Measurements from ENCODE around the gene CBLIF.

The CBLIF gene

GRCh38 chr11:59814021-59814420 lies 31.3 kb downstream of the CBLIF start:
- no peaks in the 10 kb centered on the region for H3K9me3 ChIP-seq (ENCODE audit: control insufficient read depth, insufficient read depth, low read length)
- H3K4me1 ChIP-seq (ENCODE audit: control insufficient read depth, insufficient read depth, low read length), result peaks cover 51% of the 10 kb centered on the region
- peaks cover 4% of the 10 kb centered on the region; the same call in 1 of the 2 replicates for H3K36me3 ChIP-seq (ENCODE audit: control insufficient read depth, insufficient read depth, low read length)
- H3K9ac ChIP-seq (ENCODE audit: low read depth, low read length), result no peak overlapping the region
- H3K27ac ChIP-seq (ENCODE audit: low read depth, low read length), result peak overlapping the region; percentile 86
- H3K4me3 ChIP-seq (ENCODE audit: low read depth, low read length), result peak overlapping the region; percentile 59; the same call in 1 of the 2 replicates
- H3K27me3 ChIP-seq (ENCODE audit: control insufficient read depth, insufficient read depth, low read length), result no peaks in the 10 kb centered on the region

GRCh38 chr11:59813364-59813763 lies 31.9 kb downstream of the CBLIF start:
- H3K4me1 ChIP-seq (ENCODE audit: control insufficient read depth, insufficient read depth, low read length), result peaks cover 47% of the 10 kb centered on the region
- H3K36me3 ChIP-seq (ENCODE audit: control insufficient read depth, insufficient read depth, low read length), result peaks cover 10% of the 10 kb centered on the region
- no peak overlapping the region for H3K9ac ChIP-seq (ENCODE audit: low read depth, low read length)
- H3K9me3 ChIP-seq (ENCODE audit: control insufficient read depth, insufficient read depth, low read length), result no peaks in the 10 kb centered on the region
- no peaks in the 10 kb centered on the region for H3K27me3 ChIP-seq (ENCODE audit: control insufficient read depth, insufficient read depth, low read length)
- no peak overlapping the region for H3K27ac ChIP-seq (ENCODE audit: low read depth, low read length)
- H3K4me3 ChIP-seq (ENCODE audit: low read depth, low read length), result no peak overlapping the region

GRCh38 chr11:59812220-59812619 lies 33.1 kb downstream of the CBLIF start:
- no peak overlapping the region for H3K27ac ChIP-seq (ENCODE audit: low read depth, low read length)
- peaks cover 22% of the 10 kb centered on the region for H3K36me3 ChIP-seq (ENCODE audit: control insufficient read depth, insufficient read depth, low read length)
- H3K9me3 ChIP-seq (ENCODE audit: control insufficient read depth, insufficient read depth, low read length), result no peaks in the 10 kb centered on the region
- H3K27me3 ChIP-seq (ENCODE audit: control insufficient read depth, insufficient read depth, low read length), result no peaks in the 10 kb centered on the region
- H3K4me1 ChIP-seq (ENCODE audit: control insufficient read depth, insufficient read depth, low read length), result peaks cover 38% of the 10 kb centered on the region
- H3K4me3 ChIP-seq (ENCODE audit: low read depth, low read length), result no peak overlapping the region
- no peak overlapping the region for H3K9ac ChIP-seq (ENCODE audit: low read depth, low read length)

- Histone ChIP-seq H3K27ac (ENCODE audit: low read depth, low read length) (peak overlapping the region; percentile 86), H3K36me3 (ENCODE audit: control insufficient read depth, insufficient read depth, low read length) (peaks cover 35% of the 10 kb centered on the region), H3K9ac (ENCODE audit: low read depth, low read length) (peak overlapping the region; percentile 97), H3K4me1 (ENCODE audit: control insufficient read depth, insufficient read depth, low read length) (peaks cover 25% of the 10 kb centered on the region), H3K9me3 (ENCODE audit: control insufficient read depth, insufficient read depth, low read length) (no peaks in the 10 kb centered on the region), H3K27me3 (ENCODE audit: control insufficient read depth, insufficient read depth, low read length) (no peaks in the 10 kb centered on the region), H3K4me3 (ENCODE audit: low read depth, low read length) (peak overlapping the region; percentile 94)
Observed at GRCh38 chr11:59810911-59811259, 34.4 kb downstream of the CBLIF start.

- H3K4me3 ChIP-seq (ENCODE audit: low read depth, low read length), result peak within 1 kb of the TSS; percentile 94
- H3K9me3 ChIP-seq (ENCODE audit: control insufficient read depth, insufficient read depth, low read length), result no peaks in the 10 kb centered on the region
- peaks cover 40% of the 10 kb centered on the region for H3K36me3 ChIP-seq (ENCODE audit: control insufficient read depth, insufficient read depth, low read length)
- H3K4me1 ChIP-seq (ENCODE audit: control insufficient read depth, insufficient read depth, low read length), result peaks cover 25% of the 10 kb centered on the region
- H3K27ac ChIP-seq (ENCODE audit: low read depth, low read length), result peak within 1 kb of the TSS; percentile 86
- H3K9ac ChIP-seq (ENCODE audit: low read depth, low read length), result peak within 1 kb of the TSS; percentile 97
- no peaks in the 10 kb centered on the region for H3K27me3 ChIP-seq (ENCODE audit: control insufficient read depth, insufficient read depth, low read length)
Observed at GRCh38 chr11:59810189-59810910, 34.9 kb downstream of the CBLIF start, which contains the start of gene MRPL16. Gene MRPL16, minus strand, starts transcription at chr11:59810778. Its CDS starts 120 bp downstream, at chr11:59810658.

GRCh38 chr11:59807047-59807610 lies 38.2 kb downstream of the CBLIF start:
- no peak overlapping the region for H3K9ac ChIP-seq (ENCODE audit: low read depth, low read length)
- H3K36me3 ChIP-seq (ENCODE audit: control insufficient read depth, insufficient read depth, low read length), result peaks cover 62% of the 10 kb centered on the region
- no peaks in the 10 kb centered on the region for H3K9me3 ChIP-seq (ENCODE audit: control insufficient read depth, insufficient read depth, low read length)
- no peak overlapping the region for H3K27ac ChIP-seq (ENCODE audit: low read depth, low read length)
- H3K4me1 ChIP-seq (ENCODE audit: control insufficient read depth, insufficient read depth, low read length), result peaks cover 10% of the 10 kb centered on the region
- H3K27me3 ChIP-seq (ENCODE audit: control insufficient read depth, insufficient read depth, low read length), result no peaks in the 10 kb centered on the region
- H3K4me3 ChIP-seq (ENCODE audit: low read depth, low read length), result no peak overlapping the region

DNA sequence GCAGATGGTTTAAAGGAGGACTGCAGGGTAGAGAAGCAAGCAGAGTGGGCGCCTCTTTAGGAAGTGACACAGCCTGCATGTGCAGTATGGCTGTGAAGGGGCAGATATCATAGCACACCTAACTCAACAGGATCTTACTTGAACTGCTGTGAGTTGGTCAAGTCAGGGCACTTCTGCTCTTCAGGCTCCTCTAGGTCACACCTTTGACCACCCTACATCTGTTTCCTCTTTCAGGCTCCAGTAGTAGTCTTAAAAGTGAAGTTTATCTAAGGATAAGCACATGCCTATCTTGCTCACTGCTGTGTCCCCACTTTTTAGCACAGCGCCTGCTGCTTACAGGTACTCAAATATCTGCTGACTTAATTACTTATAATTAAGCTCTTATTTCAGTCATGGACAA lies 41.2 kb downstream of the CBLIF start:
- Histone ChIP-seq H3K27me3 (ENCODE audit: control insufficient read depth, insufficient read depth, low read length) (no peaks in the 10 kb centered on the region), H3K4me3 (ENCODE audit: low read depth, low read length) (no peak overlapping the region), H3K9me3 (ENCODE audit: control insufficient read depth, insufficient read depth, low read length) (no peaks in the 10 kb centered on the region), H3K27ac (ENCODE audit: low read depth, low read length) (no peak overlapping the region), H3K36me3 (ENCODE audit: control insufficient read depth, insufficient read depth, low read length) (peaks cover 84% of the 10 kb centered on the region), H3K4me1 (ENCODE audit: control insufficient read depth, insufficient read depth, low read length) (no peaks in the 10 kb centered on the region), H3K9ac (ENCODE audit: low read depth, low read length) (no peak overlapping the region)

GRCh38 chr11:59802639-59803176 lies 42.6 kb downstream of the CBLIF start:
- H3K9me3 ChIP-seq (ENCODE audit: control insufficient read depth, insufficient read depth, low read length), result no peaks in the 10 kb centered on the region
- H3K4me1 ChIP-seq (ENCODE audit: control insufficient read depth, insufficient read depth, low read length), result no peaks in the 10 kb centered on the region
- H3K36me3 ChIP-seq (ENCODE audit: control insufficient read depth, insufficient read depth, low read length), result peaks cover 74% of the 10 kb centered on the region
- H3K27me3 ChIP-seq (ENCODE audit: control insufficient read depth, insufficient read depth, low read length), result no peaks in the 10 kb centered on the region
- H3K4me3 ChIP-seq (ENCODE audit: low read depth, low read length), result no peak overlapping the region
- no peak overlapping the region for H3K27ac ChIP-seq (ENCODE audit: low read depth, low read length)
- H3K9ac ChIP-seq (ENCODE audit: low read depth, low read length), result no peak overlapping the region

DNA sequence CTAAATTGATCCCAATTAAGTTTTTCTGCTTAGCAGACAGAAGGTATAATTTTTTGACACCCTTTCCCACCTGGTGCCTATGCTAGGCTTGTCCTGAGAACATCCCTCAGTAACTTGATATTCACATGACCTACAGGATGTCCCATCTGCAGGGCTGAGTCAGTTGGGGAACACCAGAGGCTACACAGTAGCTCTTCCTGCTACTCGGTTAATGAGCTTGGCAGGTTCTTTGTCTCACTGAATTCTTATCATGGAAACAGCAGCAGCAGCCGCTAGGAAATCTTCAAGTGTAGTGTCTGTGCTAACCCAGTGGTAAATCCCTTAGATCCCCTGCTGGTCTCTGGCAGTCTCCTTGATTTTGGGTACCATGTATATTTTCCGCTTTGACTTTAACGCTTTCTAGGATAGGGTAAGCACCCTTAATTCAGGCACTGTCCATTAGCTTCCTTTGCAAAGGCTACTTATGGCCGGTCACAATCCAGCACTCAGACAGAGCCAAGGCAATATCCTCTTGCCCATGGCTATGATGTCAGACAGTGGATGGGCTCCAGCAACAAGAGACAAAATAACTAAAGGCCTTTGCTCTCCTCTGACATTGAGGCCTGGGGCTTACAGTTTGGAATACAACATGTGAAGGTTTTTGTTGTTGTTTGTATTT lies 43.2 kb downstream of the CBLIF start:
- Histone ChIP-seq H3K4me1 (ENCODE audit: control insufficient read depth, insufficient read depth, low read length) (no peaks in the 10 kb centered on the region), H3K9ac (ENCODE audit: low read depth, low read length) (no peak overlapping the region), H3K36me3 (ENCODE audit: control insufficient read depth, insufficient read depth, low read length) (peaks cover 74% of the 10 kb centered on the region), H3K27ac (ENCODE audit: low read depth, low read length) (peak overlapping the region; percentile 23), H3K9me3 (ENCODE audit: control insufficient read depth, insufficient read depth, low read length) (no peaks in the 10 kb centered on the region), H3K4me3 (ENCODE audit: low read depth, low read length) (no peak overlapping the region), H3K27me3 (ENCODE audit: control insufficient read depth, insufficient read depth, low read length) (no peaks in the 10 kb centered on the region)

DNA sequence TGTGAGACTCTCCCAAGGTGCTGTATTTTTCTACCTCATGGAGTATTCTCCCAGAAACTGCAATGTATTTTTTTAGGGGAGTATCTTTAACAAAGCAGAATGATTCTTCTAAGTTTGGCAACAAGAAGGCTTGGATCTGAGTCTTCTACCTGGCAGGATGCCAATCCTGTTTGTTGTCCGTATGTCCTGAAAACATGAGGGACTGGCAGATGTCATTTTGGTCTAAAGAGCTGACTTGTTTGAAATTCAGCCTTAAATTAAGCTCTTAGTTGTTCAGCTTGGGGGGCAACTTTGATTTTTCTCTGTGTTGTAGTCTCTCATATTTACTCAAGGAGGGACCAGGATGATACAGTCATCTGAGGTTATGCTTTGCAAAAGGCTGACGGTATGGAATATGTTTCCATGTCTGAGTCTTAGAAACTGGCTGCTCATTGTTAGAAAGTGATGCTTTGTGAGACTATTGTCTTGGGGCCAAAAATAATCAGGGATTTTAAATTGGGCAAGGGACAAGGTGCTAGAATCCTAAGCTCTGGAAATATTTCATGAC lies 44.1 kb downstream of the CBLIF start:
- H3K36me3 ChIP-seq (ENCODE audit: control insufficient read depth, insufficient read depth, low read length), result peaks cover 74% of the 10 kb centered on the region
- no peak overlapping the region for H3K4me3 ChIP-seq (ENCODE audit: low read depth, low read length)
- H3K9ac ChIP-seq (ENCODE audit: low read depth, low read length), result no peak overlapping the region
- H3K27me3 ChIP-seq (ENCODE audit: control insufficient read depth, insufficient read depth, low read length), result no peaks in the 10 kb centered on the region
- no peaks in the 10 kb centered on the region for H3K4me1 ChIP-seq (ENCODE audit: control insufficient read depth, insufficient read depth, low read length)
- H3K9me3 ChIP-seq (ENCODE audit: control insufficient read depth, insufficient read depth, low read length), result no peaks in the 10 kb centered on the region
- no peak overlapping the region for H3K27ac ChIP-seq (ENCODE audit: low read depth, low read length)
